Renal cortical epithelial cell (primary cell): ENCODE data around the gene PAX8. TPM values are rescaled to one million over a fixed set of nuclear protein-coding genes. Genes with fewer than 3 reads are reported as not detected.

Experiments used
- DNase-seq: peaks from one replicate; pipeline ENCODE4 v3.0.0-alpha.2; 2011; ENCODE audit warnings: low read depth
- total RNA-seq: library from RNA; depleted of rRNA; stranded (reverse); fragments of >200 nt; gene quantifications from 2 replicates; pipeline ENCODE4 v1.2.3, GENCODE V29; 2014

Gene PAX8
- total RNA-seq, 1 donor from 2014 or later, result 273 TPM

DNA sequence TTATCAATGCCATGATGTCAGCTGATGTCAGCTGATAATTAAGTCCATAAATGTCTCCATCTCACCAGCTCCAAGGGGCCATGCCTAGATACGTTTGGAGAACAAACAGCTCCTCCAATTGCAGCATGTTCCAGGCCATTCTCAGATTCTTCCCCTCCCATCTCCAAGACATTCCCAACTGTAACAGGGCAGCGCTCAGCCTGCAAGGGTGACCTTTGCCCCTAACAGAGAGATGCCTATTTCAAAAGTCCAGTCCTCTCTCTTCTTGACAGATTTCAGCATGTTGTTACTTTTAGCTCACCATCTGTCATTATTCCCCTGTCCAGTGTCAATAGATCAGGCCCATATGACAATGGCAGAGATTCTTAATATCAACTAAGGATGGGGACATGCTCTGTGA is 95.0 kb downstream of the PAX8 start:
- DNase-seq, result no peak

DNA sequence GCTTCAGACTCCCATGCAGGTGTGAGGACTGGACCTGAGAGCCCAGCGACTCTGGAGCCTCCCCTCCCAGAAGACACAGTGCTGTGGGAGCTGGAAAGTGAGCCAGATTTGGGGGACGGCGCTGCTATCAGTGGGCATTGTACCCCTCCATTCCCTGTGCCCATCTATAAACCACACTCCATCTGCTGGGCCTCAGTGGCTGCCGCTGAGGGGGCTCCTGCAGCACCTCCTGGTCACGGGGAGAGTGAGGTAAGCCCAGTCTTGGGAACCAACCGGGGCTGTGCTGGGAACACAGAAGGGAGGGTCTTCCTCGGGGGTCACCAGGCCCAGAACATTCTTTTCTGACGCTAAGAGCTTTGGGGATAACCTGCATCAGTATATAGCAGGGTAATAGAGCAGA is 95.5 kb downstream of the PAX8 start:
- no peak for DNase-seq

DNA sequence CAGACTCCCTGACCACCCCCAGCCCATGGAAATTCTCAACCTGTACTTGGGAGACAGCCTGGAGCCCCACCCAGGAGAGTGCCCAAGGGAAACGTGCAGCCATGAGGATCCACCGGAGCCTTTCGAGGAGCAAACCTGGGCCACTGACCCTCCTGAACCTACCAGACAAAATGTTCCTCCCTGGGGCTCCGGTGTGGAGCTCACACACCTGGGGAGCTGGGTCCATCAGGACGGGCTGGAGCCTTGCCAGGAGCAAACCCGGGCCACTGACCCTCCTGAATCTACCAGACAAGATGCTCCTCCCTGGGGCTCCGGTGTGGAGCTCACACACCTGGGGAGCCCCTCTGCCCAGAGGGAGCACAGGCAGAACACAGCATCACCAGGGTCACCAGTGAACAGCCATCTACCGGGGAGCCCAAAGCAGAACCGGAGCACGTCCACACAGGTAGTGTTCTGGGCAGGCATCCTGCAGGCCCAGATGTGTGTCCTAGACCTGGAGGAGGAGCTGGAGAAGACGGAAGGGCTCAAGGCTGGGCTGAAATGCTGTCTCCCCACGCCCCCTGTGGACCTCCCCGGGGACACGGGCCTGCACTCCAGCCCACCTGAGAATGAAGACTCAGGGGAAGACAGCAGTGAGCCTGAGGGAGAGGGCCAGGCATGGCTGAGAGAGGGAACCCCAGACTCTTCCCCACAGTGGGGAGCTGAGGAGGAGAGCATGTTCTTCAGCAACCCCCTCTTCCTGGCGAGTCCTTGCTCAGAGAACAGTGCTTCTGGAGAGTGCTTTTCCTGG is 96.1 kb downstream of the PAX8 start:
- DNase-seq, result no peak

DNA sequence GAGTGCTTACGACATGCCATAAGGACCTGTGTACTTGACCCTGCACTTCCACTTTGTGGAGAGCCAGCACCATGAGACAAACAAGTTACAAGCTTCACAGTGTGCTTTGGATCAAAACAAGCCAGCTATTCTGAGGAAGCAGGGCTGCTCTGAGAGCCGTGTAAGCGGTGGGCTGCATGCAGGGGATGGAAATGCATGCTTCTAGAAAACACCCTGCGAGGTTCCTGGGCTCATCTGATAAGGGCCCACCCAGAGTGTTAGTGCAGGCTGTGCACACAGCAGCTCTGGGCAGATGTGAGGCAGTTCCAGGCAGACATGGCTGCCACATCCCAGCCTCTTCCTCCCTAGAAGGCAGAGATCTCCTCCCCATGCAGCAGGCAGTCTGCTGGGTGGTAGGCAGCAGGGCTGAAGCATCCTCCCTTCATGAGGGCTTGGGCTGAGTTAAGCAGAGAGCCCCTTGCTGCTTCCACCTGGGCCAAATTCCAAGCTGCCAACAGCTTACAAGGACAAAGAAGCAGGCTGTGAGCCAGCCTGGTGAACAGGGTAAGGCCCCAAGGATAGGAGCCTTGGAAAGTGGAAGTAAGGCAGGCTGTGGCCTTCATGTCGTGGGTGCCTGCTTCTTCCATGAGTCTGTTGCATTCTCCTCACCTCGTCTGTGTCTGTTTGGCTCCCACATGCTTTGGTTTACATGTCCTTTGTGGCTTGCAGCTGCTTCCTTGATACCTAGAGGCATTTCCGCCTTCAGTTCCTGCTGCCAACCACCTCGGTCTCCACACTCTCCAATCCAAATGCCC is 97.3 kb downstream of the PAX8 start:
- no peak for DNase-seq

DNA sequence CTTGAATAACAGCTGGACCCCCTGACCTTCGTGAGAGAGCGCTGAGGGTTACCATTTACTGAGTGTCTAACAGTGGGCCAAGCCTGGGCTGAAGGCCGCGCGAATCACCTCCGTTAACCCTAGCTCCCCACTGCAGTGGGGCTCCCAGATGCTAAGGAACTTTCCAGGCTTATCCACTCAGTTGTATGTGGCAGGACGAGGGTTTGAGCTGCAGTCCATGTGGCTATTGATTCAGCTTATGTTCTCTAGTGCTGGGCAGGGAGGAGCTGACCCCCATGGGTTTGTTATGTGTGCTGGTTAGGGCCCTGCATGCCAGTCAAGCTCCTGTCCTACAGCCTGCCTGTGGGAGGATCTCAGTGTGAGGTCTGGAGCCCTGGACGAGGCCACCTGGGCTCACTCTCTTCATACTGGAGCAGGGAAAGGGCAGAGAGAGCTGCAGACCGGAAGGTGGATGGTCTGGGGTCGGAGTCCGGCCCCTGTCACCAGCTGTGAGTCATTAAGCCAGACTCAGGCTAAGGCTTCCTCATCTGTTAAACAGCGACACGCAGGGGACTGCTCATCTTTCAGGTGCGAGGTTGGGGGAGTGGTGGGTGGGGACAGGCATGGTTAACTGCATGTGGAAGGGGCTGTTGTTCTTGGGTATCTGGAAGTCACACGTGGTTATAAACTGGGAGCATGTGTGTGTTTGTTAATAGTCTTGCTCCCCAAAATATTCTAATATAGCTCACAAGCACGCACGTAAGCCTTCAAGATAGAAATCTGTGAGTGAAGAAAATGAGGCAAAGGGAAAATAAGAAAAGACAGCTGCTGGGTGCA is 98.4 kb downstream of the PAX8 start:
- DNase-seq, result no peak

DNA sequence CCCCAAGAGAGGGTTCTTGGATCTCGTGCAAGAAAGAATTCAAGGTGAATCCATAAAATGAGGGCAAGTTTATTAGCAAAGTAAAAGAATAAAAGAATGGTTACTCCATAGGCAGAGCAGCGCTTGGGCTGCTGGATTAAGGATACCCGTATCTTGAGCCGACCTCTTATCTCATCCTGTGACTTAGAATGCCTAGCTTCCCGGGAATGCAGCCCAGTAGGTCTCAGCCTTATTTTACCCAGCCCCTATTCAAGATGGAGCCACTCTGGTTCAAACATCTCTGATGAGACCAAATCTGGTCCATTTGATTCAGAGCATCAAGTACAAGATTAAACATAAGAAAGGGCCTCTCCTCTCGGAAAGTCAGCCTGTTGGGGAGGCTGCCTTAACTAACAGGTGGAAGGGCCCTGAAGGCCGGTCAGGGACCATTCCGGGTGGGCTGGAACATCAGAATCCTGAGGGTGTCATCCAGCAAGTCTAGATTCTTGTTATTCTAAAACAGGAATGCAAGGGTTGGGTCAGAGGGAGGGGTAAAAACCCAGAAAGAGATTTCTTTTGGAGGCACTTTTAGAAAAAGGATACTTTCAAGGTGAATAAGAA is 99.2 kb downstream of the PAX8 start:
- no peak for DNase-seq

DNA sequence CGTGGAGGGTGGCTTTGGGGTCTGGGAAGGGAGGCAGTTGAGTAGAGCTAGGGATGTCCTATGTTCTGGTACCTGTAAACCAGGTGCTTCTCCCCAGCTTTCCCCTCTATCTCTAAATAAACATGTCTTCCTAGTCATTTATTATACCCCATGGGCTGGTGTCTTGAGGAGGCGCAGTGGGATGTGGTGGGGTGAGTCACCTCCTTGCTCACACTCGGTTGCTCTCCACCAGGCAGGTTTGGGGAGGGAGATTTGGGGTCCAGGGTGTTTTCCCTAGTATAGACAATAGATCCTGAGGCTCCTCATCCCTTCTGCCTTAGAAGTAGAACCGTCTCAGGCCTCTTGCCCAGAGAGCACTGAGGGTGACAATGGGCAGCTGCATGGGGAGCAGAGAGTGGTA is 99.8 kb downstream of the PAX8 start:
- no peak for DNase-seq

DNA sequence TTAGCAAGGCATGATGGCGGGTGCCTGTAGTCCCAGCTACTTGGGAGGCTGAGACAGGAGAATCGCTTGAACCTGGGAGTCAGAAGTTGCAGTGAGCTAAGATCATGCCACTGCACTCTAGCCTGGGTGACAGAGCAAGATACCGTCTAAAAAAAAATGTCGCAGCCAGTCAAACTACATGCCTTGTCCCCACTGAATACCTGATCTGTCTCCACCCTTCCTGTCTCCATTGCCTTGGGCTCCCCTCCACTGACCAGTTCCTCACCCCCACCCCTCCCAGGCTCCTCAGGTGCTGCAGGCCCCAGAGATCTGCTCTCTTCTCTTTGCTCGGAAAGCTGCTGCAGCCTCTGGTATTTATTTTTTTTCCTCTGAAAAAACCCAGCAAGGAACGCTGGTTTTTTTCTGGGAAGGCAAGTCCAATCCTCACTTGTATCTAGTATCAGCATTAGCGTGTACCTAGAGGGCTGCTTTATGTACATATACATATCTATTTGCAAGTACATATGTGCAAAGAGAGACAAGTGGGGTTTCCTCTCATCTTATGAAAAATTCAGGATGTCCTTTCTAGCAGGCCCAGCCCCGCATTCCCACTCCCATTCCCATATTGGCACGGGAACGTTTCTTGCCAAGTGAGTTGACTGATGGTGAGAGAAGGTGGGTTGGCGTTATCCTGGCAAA is 100.5 kb downstream of the PAX8 start:
- DNase-seq, result no peak

DNA sequence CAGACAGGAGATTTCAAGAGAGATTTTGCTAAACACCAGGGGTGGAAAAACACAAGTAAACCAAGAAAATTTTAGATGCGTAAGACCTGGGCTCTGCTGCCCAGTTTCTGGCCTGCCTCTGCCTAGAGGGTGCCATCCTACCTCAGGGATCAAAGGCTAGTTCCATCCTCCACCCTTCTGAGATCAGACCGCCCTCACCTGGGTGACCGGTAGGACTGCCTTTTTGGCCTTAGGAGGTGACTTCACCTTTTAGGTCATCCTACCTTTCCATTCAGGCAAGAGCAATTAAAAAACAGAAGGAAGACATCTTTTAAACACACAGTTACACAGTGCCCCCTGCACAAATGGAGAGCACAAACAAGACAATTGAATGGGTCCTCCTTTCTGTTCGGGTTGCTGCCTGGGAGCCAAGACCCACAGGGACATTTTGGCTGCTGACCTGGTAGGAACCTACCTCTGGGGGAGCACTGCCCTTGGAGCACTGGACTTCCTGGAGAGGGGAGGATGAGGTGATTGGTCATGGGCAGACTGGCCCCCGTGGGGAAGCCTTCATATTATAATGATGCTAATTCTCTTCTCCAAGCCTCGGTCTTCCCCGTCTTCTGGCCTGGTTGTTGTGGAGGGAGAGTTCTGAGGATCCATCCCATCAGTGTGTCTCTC is 101.9 kb downstream of the PAX8 start:
- no peak for DNase-seq

DNA sequence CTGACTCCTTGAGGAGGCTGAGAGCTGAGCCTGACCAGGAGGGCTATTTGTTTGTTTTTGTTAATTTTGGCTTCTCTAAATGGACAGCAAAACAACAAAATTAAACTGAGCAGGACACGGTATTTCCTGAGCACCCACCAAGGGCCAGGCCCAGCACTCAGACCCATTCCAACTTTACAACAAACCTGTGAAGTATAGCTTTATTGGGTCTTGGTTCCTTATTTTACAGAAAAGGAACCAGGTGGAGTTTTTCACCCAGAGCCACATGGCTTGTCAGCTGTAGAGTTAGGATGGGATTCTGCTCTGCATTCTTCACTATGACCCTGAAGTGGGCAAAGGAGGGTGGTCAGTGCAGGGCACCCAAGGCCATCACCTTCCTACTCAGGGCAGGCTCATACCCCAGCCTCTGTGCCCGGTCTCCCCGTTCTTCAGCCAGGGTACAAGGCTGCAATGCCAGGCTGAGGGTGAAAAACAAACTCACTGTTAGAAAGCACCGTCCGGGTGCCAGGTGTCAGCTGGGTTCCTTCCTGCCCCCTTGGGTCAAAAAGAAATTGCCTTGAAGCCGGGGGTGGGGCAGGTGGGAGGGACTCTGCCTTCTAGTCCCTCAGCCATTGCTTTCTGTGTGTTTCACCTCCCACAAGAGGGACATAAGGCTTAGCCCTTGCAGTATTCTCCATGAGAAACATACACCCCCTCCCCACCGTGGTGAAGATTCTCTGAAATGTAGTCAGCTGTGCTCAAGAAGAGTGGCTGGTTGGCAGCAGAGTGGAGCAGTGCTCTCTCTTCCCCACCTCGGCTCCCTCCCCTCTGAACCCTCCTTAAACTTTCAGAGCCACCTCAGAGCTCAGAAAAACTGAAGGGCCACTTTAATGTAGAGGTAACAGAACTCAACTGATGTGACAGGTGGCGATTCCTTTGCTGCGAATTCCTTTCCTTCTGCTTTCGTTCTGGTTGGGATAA is 102.7 kb downstream of the PAX8 start:
- DNase-seq, result no peak

DNA sequence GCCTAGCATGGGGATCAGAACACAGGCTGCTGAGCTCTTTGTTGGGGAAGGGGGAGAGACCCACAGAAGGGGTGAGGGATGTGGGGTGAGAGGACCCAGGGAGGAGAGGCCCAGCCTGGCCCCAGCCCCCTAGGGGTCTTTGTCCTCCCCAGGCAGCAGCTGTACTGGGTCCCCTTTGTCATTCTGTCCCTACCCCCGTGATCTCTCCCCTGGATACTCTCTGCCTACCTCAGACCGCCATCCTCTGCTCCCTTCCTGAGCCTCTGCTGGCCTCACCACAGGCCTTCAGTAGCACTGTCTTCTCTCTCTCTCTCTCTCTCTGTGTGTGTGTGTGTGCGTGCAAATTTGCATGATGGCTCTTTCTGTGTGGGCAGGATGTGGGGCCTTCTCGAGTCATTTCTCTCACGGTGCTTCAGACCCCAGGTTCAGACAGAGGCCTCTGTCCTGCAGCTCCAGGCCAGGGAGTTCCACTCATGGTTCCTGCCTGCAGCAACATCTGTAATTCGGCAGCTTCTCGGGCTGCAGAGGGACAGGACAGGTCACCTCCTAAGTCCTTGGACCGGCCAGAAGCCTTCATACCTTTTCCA is 103.6 kb downstream of the PAX8 start:
- no peak for DNase-seq

DNA sequence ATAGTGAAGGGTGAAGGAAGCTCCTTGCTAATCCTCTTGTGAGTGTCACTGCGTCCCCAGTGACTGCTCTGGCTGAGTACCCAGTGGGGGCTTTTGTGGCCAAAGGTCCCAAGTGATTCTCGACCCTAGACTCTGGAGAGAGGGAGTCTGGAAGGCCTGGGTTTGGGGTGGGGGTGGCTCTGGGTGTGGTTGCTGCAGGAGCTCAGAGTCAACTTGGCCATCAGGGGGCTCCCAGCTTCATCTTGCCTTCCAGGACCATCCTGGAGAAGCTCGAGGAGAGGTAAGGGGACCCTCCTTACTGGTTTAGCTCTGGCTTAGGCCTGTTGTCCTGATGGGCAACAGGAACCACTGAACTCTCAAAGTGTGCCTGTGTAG is 104.4 kb downstream of the PAX8 start:
- no peak for DNase-seq

DNA sequence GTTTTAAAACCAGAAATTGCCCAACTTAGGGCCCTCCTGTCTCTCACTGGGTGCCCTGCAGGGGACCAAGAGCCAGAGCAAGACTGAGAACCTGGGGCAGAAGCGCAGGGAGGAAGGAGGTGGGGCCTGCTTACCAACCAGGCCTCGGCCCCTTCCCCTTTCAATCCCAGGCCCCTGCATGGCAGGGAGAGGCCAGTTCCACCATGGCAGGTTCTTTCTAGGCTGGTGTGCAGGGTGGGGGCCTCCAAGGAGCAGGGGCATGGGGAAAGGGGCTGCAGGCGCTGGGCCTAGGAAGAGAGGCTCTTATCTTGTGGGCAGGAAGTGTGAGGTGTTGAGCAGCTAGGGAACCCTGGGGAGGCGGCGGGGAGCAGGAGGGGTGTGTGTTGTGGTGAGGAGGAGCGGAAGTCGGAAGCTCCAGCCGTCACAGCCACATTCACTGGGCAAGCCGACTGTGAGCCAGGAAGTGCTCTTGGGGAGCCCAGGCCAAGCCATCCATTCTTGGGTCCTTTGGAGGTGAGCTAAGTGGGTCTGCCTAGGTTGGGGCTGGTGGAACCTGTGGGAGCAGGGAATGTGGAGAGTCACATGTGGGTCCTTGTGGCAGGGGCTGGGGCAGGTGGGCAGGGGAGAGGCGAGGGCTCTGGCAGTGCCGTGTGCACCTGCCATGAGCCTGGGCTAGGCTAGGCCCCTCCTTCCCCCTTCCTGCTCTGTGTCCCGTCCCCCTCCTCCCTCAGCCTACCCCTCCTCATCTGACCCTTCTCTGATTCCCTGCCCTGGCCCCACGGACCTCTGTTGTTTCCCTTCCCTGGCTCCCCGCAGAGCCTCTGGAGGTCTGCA is 105.0 kb downstream of the PAX8 start, which contains the start of gene PSD4:
Gene PSD4 (plus strand): TSS at position 430 of the 834 bp plus-strand sequence. CDS start 8,486 bp downstream, outside the sequence.
- no peak for DNase-seq

DNA sequence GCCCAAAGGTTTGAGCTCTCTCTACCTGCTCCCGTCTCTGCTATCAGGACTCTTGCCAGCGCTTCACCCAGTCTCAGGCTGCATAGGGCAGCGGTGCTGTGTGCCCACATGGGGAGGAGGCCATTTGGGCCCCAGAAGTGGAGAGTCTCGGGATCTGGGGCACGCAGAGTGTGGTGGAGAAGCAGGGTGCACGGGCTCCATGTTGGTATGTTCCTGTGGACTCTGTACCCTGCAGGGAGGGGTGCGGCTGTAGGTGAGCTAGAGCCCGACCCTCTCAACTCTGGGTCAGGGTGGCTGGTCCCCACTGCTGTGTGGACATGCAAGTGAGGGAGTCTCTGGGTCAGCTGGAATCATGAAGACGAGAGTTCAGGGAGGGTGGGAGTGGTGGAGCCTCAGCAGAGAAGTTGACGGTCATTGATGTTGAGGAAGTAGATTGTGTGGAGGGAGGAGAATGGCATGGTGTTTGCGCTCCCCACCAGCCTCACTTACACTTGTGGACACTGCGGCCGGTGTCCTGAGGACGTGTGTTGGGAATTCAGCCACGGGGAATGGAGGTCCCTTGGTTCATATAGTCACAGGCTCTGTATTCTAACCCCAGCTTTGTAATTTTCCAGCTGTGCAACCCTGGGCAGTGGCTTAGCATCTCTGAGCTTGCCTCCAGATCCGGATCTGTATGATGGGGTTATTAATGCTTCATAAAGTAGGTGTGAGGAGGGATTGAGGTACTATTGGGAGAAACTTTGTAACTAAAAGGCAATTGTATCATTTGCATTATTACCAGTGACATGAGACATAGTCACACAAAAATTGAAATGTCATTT is 105.8 kb downstream of the PAX8 start:
- DNase-seq, result no peak

DNA sequence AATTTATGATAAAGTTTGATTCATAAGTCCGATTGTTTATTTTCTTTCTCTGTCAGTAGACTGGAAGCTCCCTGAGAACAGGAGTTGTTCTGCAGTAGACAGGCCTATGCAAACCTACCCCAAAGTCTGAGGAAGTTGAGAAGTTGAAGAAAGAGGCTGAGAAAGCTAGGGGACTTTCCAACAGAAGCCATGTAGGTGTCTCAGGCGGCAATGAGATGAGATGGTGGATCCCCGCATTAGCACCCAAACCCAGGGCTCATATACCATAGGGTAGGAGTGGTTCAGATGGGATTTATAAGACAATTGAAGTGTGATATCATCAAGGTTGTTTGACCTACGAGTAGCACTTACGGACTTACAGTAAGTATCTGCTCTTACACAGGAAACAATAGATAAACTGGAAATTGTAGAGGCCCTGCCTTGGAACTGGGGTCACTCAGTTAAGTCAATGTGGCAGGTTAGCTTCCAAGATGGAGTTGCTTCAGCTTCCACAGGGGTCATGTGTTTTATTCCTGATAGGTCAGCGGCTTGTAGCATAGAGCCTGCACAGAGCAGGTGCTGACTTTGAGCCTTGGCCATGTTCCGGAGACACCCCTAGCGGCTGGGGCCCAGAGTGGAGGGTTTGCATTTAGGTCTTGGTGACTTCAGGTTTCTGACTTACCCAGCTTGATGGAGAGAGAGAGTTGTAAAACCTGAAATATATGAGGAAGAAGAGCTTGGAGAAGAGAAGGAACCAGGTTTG is 107.2 kb downstream of the PAX8 start:
- DNase-seq, result no peak

DNA sequence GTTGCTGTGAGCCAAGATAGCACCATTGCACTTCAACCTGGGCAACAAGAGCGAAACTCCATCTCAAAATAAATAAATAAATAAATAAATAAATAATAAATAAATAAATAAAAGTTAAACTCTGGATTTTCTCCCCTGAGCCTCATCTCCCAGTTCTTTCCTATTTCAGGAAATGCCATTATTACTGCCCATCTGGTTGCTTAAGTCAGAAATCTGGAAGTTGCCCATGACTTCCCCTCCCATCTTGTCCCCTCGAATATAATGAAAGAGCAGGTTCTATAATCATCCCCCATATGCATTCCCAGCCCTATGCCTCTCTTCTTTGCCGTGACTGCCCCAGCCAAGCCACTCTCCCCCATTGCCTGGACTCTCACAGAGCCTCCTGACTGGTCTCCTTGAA is 109.1 kb downstream of the PAX8 start:
- no peak for DNase-seq
